GM12878 (cell line): ENCODE data around the gene BCR. TPM values are rescaled to one million over a fixed set of nuclear protein-coding genes. Genes with fewer than 3 reads are reported as not detected.

Source experiments
- ATAC-seq: fragments of 200-7000 bp; cut with Tn5 transposase; 3 replicates; pipeline ENCODE4 v1.9.1; 2020; ENCODE audit warnings: mild to moderate bottlenecking, moderate library complexity
- BruUV-seq: library from RNA; stranded (reverse); fragments of 400-500 nt; replicated peaks from 2 replicates; lab custom pipeline; 2021; lab: Mats Ljungman, UMichigan
- CTCF ChIA-PET: fragments of 300-600 bp; sonication (Branson Sonifier 250); formaldehyde crosslinking; extraction: SDS; loops from one replicate; lab custom pipeline; 2021; ENCODE audit warnings: inconsistent platforms; lab: Yijun Ruan, JAX
- POLR2A ChIA-PET: fragments of 350-600 bp; formaldehyde crosslinking; extraction: SDS; loops from one replicate; lab custom pipeline; 2021; ENCODE audit warnings: inconsistent platforms; lab: Charles Lee
- RAD21 ChIA-PET: fragments of 300-600 bp; sonication (Branson Sonifier 250); formaldehyde crosslinking; loops from one replicate; lab custom pipeline; 2023; ENCODE audit warnings: antibody characterized with exemption; ENCODE audit not compliant: unreplicated experiment; lab: Charles Lee
- SMC1A ChIA-PET: fragments of 300-600 bp; sonication (Branson Sonifier 250); formaldehyde crosslinking; loops from one replicate; lab custom pipeline; 2023; ENCODE audit not compliant: unreplicated experiment, uncharacterized antibody; lab: Charles Lee
- DNase-seq: peaks from one replicate; pipeline ENCODE4 v3.0.0-alpha.2; 2011; ENCODE audit warnings: low read depth, low spot score
- FAIRE-seq: peaks from 3 replicates; lab custom pipeline; 2011; peaks lifted over from hg19 to GRCh38; lab: Jason Lieb, UNC
- H2AFZ ChIP-seq: 2 replicates; pipeline ENCODE4 v1.6.0; 2011; ENCODE audit warnings: low read depth, low read length, control low read depth; ENCODE audit not compliant: control insufficient read depth
- H3K27ac ChIP-seq: 2 replicates; pipeline ENCODE4 v1.5.1; 2011; ENCODE audit warnings: control low read depth; ENCODE audit not compliant: control insufficient read depth, insufficient read depth
- H3K27me3 ChIP-seq, 2 experiments: replicated peaks in 1 of 2; 2 replicates each; pipeline versions ENCODE4 v1.6.0 to v1.6.1; 2011; ENCODE audit warnings: low read length in 1 of 2; ENCODE audit not compliant: control insufficient read depth in 2 of 2, insufficient read depth in 2 of 2
- H3K36me3 ChIP-seq, 2 experiments: 2 replicates each; pipeline ENCODE4 v1.5.1; 2011; ENCODE audit warnings: low read length in 1 of 2; ENCODE audit not compliant: control insufficient read depth in 2 of 2, insufficient read depth in 2 of 2
- H3K4me1 ChIP-seq: 2 replicates; pipeline ENCODE4 v1.6.1; 2011; ENCODE audit warnings: mild to moderate bottlenecking, low read length, moderate library complexity, mixed read lengths; ENCODE audit not compliant: control insufficient read depth, insufficient read depth
- H3K4me2 ChIP-seq: 2 replicates; pipeline ENCODE4 v1.6.0; 2011; ENCODE audit warnings: control low read depth; ENCODE audit not compliant: control insufficient read depth, insufficient read depth
- H3K4me3 ChIP-seq: fragments of 200-600 bp; sonication (generic); 2 replicates; pipeline ENCODE4 v1.5.1; 2016
- H3K79me2 ChIP-seq: 2 replicates; pipeline ENCODE4 v1.6.0; 2011; ENCODE audit warnings: low read length; ENCODE audit not compliant: control insufficient read depth, insufficient read depth
- H3K9ac ChIP-seq: 2 replicates; pipeline ENCODE4 v1.8.0; 2011; ENCODE audit warnings: low read length, control low read depth, mixed read lengths; ENCODE audit not compliant: control insufficient read depth, insufficient read depth
- H3K9me3 ChIP-seq: replicated peaks from 3 replicates; pipeline ENCODE4 v1.5.1; 2011; ENCODE audit warnings: mild to moderate bottlenecking, low read length; ENCODE audit not compliant: control insufficient read depth, insufficient read depth
- H4K20me1 ChIP-seq: 2 replicates; pipeline ENCODE4 v1.6.0; 2011; ENCODE audit not compliant: control insufficient read depth, insufficient read depth
- ATF3 ChIP-seq: IDR thresholded peaks from 2 replicates; pipeline ENCODE4 v1.6.1; 2011; ENCODE audit warnings: low read depth, mild to moderate bottlenecking, low read length, moderate library complexity, borderline replicate concordance; ENCODE audit errors: extremely low read depth
- ATF7 ChIP-seq: fragments of 450-650 bp; IDR thresholded peaks from 2 replicates; pipeline ENCODE4 v1.6.1; 2016; ENCODE audit warnings: low read depth, mild to moderate bottlenecking
- HDAC2 ChIP-seq: fragments of 200-600 bp; sonication (generic); IDR thresholded peaks from 2 replicates; pipeline ENCODE4 v1.6.1; 2017
- IRF5 ChIP-seq: fragments of 450-650 bp; IDR thresholded peaks from 2 replicates; pipeline ENCODE4 v1.6.1; 2017; ENCODE audit warnings: borderline replicate concordance
- KDM1A ChIP-seq: fragments of 200-600 bp; sonication (generic); IDR thresholded peaks from 2 replicates; pipeline ENCODE4 v1.6.1; 2016; ENCODE audit warnings: borderline replicate concordance
- MLLT1 ChIP-seq: fragments of 450-650 bp; IDR thresholded peaks from 2 replicates; pipeline ENCODE4 v1.6.1; 2016; ENCODE audit warnings: mild to moderate bottlenecking
- MTA3 ChIP-seq: IDR thresholded peaks from 2 replicates; pipeline ENCODE4 v1.6.1; 2012; ENCODE audit warnings: low read length, inconsistent platforms, borderline replicate concordance
- MYC ChIP-seq: IDR thresholded peaks from 2 replicates; pipeline ENCODE4 v1.6.1; 2011; ENCODE audit warnings: mild to moderate bottlenecking, low read length, moderate library complexity, inconsistent platforms; ENCODE audit not compliant: insufficient read depth, insufficient replicate concordance, insufficient read length, severe bottlenecking
- RELA ChIP-seq: fragments of 450-650 bp; IDR thresholded peaks from 2 replicates; pipeline ENCODE4 v1.8.0; 2014; ENCODE audit warnings: borderline replicate concordance; ENCODE audit not compliant: partially characterized antibody
- SKIL ChIP-seq: fragments of 450-650 bp; IDR thresholded peaks from 2 replicates; pipeline ENCODE4 v1.6.1; 2017; ENCODE audit warnings: mild to moderate bottlenecking, low read depth, inconsistent platforms; ENCODE audit not compliant: poor library complexity, severe bottlenecking
- SMAD1 ChIP-seq: fragments of 450-650 bp; IDR thresholded peaks from 2 replicates; pipeline ENCODE4 v1.6.1; 2018; ENCODE audit warnings: mild to moderate bottlenecking, low read depth; ENCODE audit not compliant: partially characterized antibody
- SMC3 ChIP-seq: IDR thresholded peaks from 2 replicates; pipeline ENCODE4 v1.6.1; 2011; ENCODE audit warnings: low read length, improper control_type of control experiment, borderline replicate concordance
- SUZ12 ChIP-seq: fragments of 200-600 bp; sonication (generic); IDR thresholded peaks from one replicate; pipeline ENCODE4 v1.6.1; 2018; ENCODE audit warnings: antibody characterized with exemption, mild to moderate bottlenecking; ENCODE audit not compliant: unreplicated experiment
- TBL1XR1 ChIP-seq: IDR thresholded peaks from 2 replicates; pipeline ENCODE4 v1.6.1; 2012; ENCODE audit warnings: low read depth, low read length, improper control_type of control experiment
- WGBS: methylation state at CpG from one replicate; pipeline ENCODE4 v1.1.6; 2016; ENCODE audit warnings: low lambda C conversion rate; ENCODE audit not compliant: insufficient replicate concordance, insufficient coverage; ENCODE audit errors: missing lambda C conversion rate; 5-methylcytosine and 5-hydroxymethylcytosine counted together
- in situ Hi-C: fragments of 300-500 bp; cut with MboI; formaldehyde crosslinking; loops from 9 replicates; pipeline ENCODE4 v1.14.3; 2018; ENCODE audit warnings: mixed read lengths
- intact Hi-C: fragments of 100-400 bp; cut with micrococcal nuclease; formaldehyde crosslinking; loops from one replicate; pipeline ENCODE4 v1.14.2; 2022; ENCODE audit not compliant: unreplicated experiment
- polyA plus RNA-seq, 11 experiments: library from polyadenylated mRNA; depleted of rRNA in 4 of 11; unstranded in 6 of 11; stranded (reverse) in 5 of 11; fragments of >200 nt; fragmentation: Nextera tagmentation in 4 of 11; fragmentation: Illumina TruSeq in 1 of 11; extraction: Ambion mirVana in 4 of 11; extraction: Trizol in 1 of 11; gene quantifications; 1 replicate in 1 of 11; 2 replicates in 10 of 11; pipeline versions ENCODE4 v1.2.1 to v1.2.3, GENCODE V29; 2011 to 2016; ENCODE audit warnings: inconsistent platforms in 2 of 11, missing spikeins in 2 of 11, low read depth in 1 of 11
- total RNA-seq, 4 experiments: library from RNA; depleted of rRNA in 3 of 4; stranded (reverse); fragments of >200 nt in 3 of 4; fragmentation: Illumina TruSeq in 1 of 4; extraction: Trizol in 1 of 4; gene quantifications; 2 replicates each; pipeline versions ENCODE4 v1.2.1 to v1.2.3, GENCODE V29; 2013 to 2021

Gene BCR
- total and polyA plus RNA-seq, 10 of the 15 experiments (the other 5 are each of a cell fraction or from before 2014, with no cell fraction given): 1.7 to 64.7 (median 18.4) TPM

- Histone ChIP-seq H4K20me1 (no peaks in the 10 kb centered on the region), H3K9ac (no peak overlapping the region), H2AFZ (no peak overlapping the region), H3K27ac (no peak overlapping the region), H3K27me3 (no peaks in the 10 kb centered on the region), H3K4me3 (no peak overlapping the region), H3K79me2 (no peaks in the 10 kb centered on the region), H3K36me3 (peaks cover 4 to 23% of the 10 kb centered on the region in 2 experiments; a peak in 3 of 4 replicates), H3K4me2 (no peak overlapping the region), H3K9me3 (no peaks in the 10 kb centered on the region), H3K4me1 (peaks cover 11% of the 10 kb centered on the region)
- in situ Hi-C loops: loop anchor here (5.0 to 25.0 kb wide), 2 partner anchors 313 to 468 kb away; no protein-coding TSS in a partner anchor
- no TSS peak for BruUV-seq
- ChIA-PET RAD21 (interaction anchor here (6.0 kb wide), 1 partner anchor 103 kb away, joined by 167 read pairs; the partner anchor contains the start of gene BCR), POLR2A (no interaction called here), SMC1A (interaction anchor here (2.0 to 2.7 kb wide), 2 partner anchors 103 to 321 kb away, joined by 5 to 26 read pairs; no protein-coding TSS in a partner anchor), CTCF (interaction anchor here (3.3 to 5.3 kb wide), 2 partner anchors 105 to 322 kb away, joined by 58 to 209 read pairs; partner anchors contain the start of gene BCR)
- ATAC-seq (no peak; the same call in 2 of the 3 replicates), DNase-seq (no peak), FAIRE-seq (no peak)
- 89% methylated on average over 12 of the region's 13 CpGs for WGBS
- no peak for TF ChIP-seq IRF5
- no peak for TF ChIP-seq KDM1A
- no peak for TF ChIP-seq ATF7
- TF ChIP-seq TBL1XR1: no peak
- no peak for TF ChIP-seq ATF3
- no peak for TF ChIP-seq SMAD1
- no peak for TF ChIP-seq HDAC2
- no peak for TF ChIP-seq SKIL
- TF ChIP-seq RELA: no peak
- no peak for TF ChIP-seq SUZ12
- TF ChIP-seq MTA3: no peak
- no peak for TF ChIP-seq MLLT1
- TF ChIP-seq MYC: no peak
- TF ChIP-seq SMC3: no peak
- intact Hi-C loops: loop anchor here (1.0 kb wide), 3 partner anchors 102 to 321 kb away; no protein-coding TSS in a partner anchor
Measured at GRCh38 chr22:23280356-23281052, 100.2 kb downstream of the BCR start.
